Astrocyte (in vitro differentiated cells and primary cell): ENCODE measurements around the gene CDK15. TPM values are rescaled to one million over a fixed set of nuclear protein-coding genes. Genes with fewer than 3 reads are reported as not detected.

Source experiments
- DNase-seq: peaks from one replicate; pipeline ENCODE4 v3.0.0-alpha.2; 2010; ENCODE audit warnings: low read depth
- FAIRE-seq: peaks from 2 replicates; lab custom pipeline; 2011; peaks lifted over from hg19 to GRCh38; lab: Jason Lieb, UNC
- H2AFZ ChIP-seq: 2 replicates; pipeline ENCODE4 v1.6.0; 2012; ENCODE audit warnings: low read depth, low read length, inconsistent platforms
- H3K27ac ChIP-seq: 2 replicates; pipeline ENCODE4 v1.5.1; 2011; ENCODE audit warnings: low read depth, low read length, inconsistent platforms
- H3K27me3 ChIP-seq: 2 replicates; pipeline ENCODE4 v1.6.0; 2011; ENCODE audit warnings: low read length, inconsistent platforms; ENCODE audit not compliant: insufficient read depth
- H3K36me3 ChIP-seq: 2 replicates; pipeline ENCODE4 v1.5.1; 2011; ENCODE audit warnings: low read length, inconsistent platforms; ENCODE audit not compliant: insufficient read depth
- H3K4me1 ChIP-seq: 2 replicates; pipeline ENCODE4 v1.5.1; 2011; ENCODE audit warnings: low read length, inconsistent platforms; ENCODE audit not compliant: insufficient read depth
- H3K4me2 ChIP-seq: 2 replicates; pipeline ENCODE4 v1.6.0; 2012; ENCODE audit warnings: low read length, inconsistent platforms
- H3K4me3 ChIP-seq: 2 replicates; pipeline ENCODE4 v1.5.1; 2011; ENCODE audit warnings: low read depth, mild to moderate bottlenecking, low read length, inconsistent platforms; ENCODE audit not compliant: insufficient read depth
- H3K79me2 ChIP-seq: 2 replicates; pipeline ENCODE4 v1.6.0; 2012; ENCODE audit warnings: mild to moderate bottlenecking, low read length, inconsistent platforms; ENCODE audit not compliant: insufficient read depth
- H3K9ac ChIP-seq: 2 replicates; pipeline ENCODE4 v1.6.0; 2012; ENCODE audit warnings: mild to moderate bottlenecking, low read length, inconsistent platforms
- H3K9me3 ChIP-seq: 2 replicates; pipeline ENCODE4 v1.5.1; 2012; ENCODE audit warnings: low read depth, mild to moderate bottlenecking, low read length, inconsistent platforms; ENCODE audit not compliant: insufficient read depth
- H4K20me1 ChIP-seq: 2 replicates; pipeline ENCODE4 v1.6.0; 2012; ENCODE audit warnings: low read length, inconsistent platforms; ENCODE audit not compliant: insufficient read depth
- H3K27ac Mint-ChIP-seq: one replicate; pipeline ENCODE4 v1.8.0; 2021; ENCODE audit warnings: mild to moderate bottlenecking, mixed read lengths; ENCODE audit not compliant: unreplicated experiment
- H3K27me3 Mint-ChIP-seq: one replicate; pipeline ENCODE4 v1.8.0; 2021; ENCODE audit warnings: low read depth, mixed read lengths; ENCODE audit not compliant: unreplicated experiment
- H3K36me3 Mint-ChIP-seq: one replicate; pipeline ENCODE4 v1.8.0; 2021; ENCODE audit warnings: low read depth, mixed read lengths; ENCODE audit not compliant: unreplicated experiment
- H3K4me1 Mint-ChIP-seq: one replicate; pipeline ENCODE4 v1.8.0; 2021; ENCODE audit warnings: low read depth, mixed read lengths; ENCODE audit not compliant: unreplicated experiment
- H3K4me3 Mint-ChIP-seq: one replicate; pipeline ENCODE4 v1.8.0; 2021; ENCODE audit warnings: mild to moderate bottlenecking, moderate library complexity, mixed read lengths; ENCODE audit not compliant: unreplicated experiment
- H3K9me3 Mint-ChIP-seq: one replicate; pipeline ENCODE4 v1.8.0; 2021; ENCODE audit warnings: mild to moderate bottlenecking, mixed read lengths; ENCODE audit not compliant: unreplicated experiment
- EZH2 ChIP-seq: IDR thresholded peaks from 2 replicates; pipeline ENCODE4 v1.6.1; 2012; ENCODE audit warnings: mild to moderate bottlenecking, low read length, inconsistent platforms; ENCODE audit not compliant: insufficient read depth
- total RNA-seq: library from RNA; stranded (reverse); gene quantifications from 2 replicates; pipeline ENCODE4 v1.2.1, GENCODE V29; 2021
- TF ChIP-seq, protein P1 (sequence below): IDR thresholded peaks from 2 replicates; pipeline ENCODE4 v1.5.1; 2011; ENCODE audit warnings: low read depth, mild to moderate bottlenecking, inconsistent platforms, low read length, moderate library complexity; ENCODE audit not compliant: insufficient read depth

Gene CDK15
- total RNA-seq, 1 donor from 2014 or later: 6.6 TPM

DNA sequence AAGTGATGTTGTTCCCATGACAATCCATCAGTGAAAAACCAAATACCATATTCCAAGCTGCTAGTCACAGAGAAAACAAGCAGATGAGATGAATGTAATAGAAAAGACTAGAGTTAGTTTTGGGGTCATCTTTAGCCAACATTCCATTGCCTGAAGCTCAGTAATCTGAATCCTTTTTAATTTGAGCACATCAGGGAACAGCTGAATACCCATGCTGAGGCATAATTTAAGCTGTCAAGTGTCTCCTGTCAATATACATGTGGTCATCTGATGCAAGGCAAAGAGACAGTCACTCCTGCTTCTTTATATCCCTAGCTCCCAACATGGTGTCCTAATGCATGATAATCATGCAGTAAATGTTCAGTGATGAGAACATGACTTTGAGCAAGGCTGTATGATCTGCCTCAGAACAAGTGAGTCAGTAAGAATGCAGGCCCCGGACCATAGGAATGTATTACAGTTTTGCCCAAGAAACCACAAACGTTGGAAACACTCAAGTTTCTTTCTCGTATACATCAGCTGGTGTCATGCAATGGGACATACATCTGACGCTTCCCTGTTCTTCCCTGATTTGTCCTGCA, 48.0 kb downstream of the CDK15 start:
- H3K9me3 Mint-ChIP-seq: no peaks in the 10 kb centered on the region
- H2AFZ ChIP-seq: peak overlapping the region; percentile 6
- peak; percentile 100 for FAIRE-seq
- H3K9me3 ChIP-seq: no peaks in the 10 kb centered on the region
- no peaks in the 10 kb centered on the region for H3K79me2 ChIP-seq
- H3K9ac ChIP-seq: peak overlapping the region; percentile 80
- H3K36me3 Mint-ChIP-seq: peaks cover 4% of the 10 kb centered on the region
- peak overlapping the region; percentile 58 for H3K4me3 Mint-ChIP-seq
- no peak for TF ChIP-seq EZH2
- TF ChIP-seq, protein P1, sequence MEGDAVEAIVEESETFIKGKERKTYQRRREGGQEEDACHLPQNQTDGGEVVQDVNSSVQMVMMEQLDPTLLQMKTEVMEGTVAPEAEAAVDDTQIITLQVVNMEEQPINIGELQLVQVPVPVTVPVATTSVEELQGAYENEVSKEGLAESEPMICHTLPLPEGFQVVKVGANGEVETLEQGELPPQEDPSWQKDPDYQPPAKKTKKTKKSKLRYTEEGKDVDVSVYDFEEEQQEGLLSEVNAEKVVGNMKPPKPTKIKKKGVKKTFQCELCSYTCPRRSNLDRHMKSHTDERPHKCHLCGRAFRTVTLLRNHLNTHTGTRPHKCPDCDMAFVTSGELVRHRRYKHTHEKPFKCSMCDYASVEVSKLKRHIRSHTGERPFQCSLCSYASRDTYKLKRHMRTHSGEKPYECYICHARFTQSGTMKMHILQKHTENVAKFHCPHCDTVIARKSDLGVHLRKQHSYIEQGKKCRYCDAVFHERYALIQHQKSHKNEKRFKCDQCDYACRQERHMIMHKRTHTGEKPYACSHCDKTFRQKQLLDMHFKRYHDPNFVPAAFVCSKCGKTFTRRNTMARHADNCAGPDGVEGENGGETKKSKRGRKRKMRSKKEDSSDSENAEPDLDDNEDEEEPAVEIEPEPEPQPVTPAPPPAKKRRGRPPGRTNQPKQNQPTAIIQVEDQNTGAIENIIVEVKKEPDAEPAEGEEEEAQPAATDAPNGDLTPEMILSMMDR: no peak
- H3K4me3 ChIP-seq: peak overlapping the region; percentile 39
- H3K4me1 Mint-ChIP-seq: peaks cover 46% of the 10 kb centered on the region
- DNase-seq: peak; percentile 99
- no peaks in the 10 kb centered on the region for H4K20me1 ChIP-seq
- peak overlapping the region; percentile 81 for H3K4me2 ChIP-seq
- peaks cover 43% of the 10 kb centered on the region for H3K4me1 ChIP-seq
- H3K27me3 Mint-ChIP-seq: no peaks in the 10 kb centered on the region
- H3K36me3 ChIP-seq: no peaks in the 10 kb centered on the region
- peak overlapping the region; percentile 99 for H3K27ac Mint-ChIP-seq
- H3K27ac ChIP-seq: peak overlapping the region; percentile 97
- no peaks in the 10 kb centered on the region for H3K27me3 ChIP-seq

DNA sequence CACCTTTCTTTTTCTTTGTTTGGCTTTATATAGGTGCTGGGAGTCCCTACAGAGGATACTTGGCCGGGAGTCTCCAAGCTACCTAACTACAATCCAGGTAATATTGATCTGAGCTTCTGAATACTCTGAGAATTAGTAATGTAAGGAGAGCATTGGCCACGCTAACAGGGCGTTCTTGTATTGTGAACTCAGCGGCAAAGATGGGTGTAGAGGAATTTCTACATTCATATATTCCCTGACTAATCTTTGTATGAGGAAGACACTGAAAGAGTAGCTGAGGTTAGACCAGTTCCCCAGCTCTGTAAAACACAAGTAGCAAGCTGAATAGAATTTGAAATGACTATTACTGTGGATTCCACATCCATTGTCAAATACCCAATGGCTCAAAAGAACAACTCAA, 48.5 kb downstream of the CDK15 start:
- Mint-ChIP-seq H3K36me3 (peaks cover 4% of the 10 kb centered on the region), H3K27ac (peak overlapping the region; percentile 99), H3K4me3 (peak overlapping the region; percentile 58), H3K27me3 (no peaks in the 10 kb centered on the region), H3K9me3 (no peaks in the 10 kb centered on the region), H3K4me1 (peaks cover 49% of the 10 kb centered on the region)
- Histone ChIP-seq H3K4me1 (peaks cover 48% of the 10 kb centered on the region), H3K36me3 (no peaks in the 10 kb centered on the region), H3K27me3 (no peaks in the 10 kb centered on the region), H3K27ac (peak overlapping the region; percentile 97), H3K9ac (peak overlapping the region; percentile 80), H3K79me2 (no peaks in the 10 kb centered on the region), H3K4me3 (peak overlapping the region; percentile 39), H4K20me1 (no peaks in the 10 kb centered on the region), H3K9me3 (no peaks in the 10 kb centered on the region), H2AFZ (no peak overlapping the region), H3K4me2 (peak overlapping the region; percentile 81)
- FAIRE-seq (no peak), DNase-seq (peak; percentile 86)
- TF ChIP-seq, protein P1: no peak
- no peak for TF ChIP-seq EZH2

DNA sequence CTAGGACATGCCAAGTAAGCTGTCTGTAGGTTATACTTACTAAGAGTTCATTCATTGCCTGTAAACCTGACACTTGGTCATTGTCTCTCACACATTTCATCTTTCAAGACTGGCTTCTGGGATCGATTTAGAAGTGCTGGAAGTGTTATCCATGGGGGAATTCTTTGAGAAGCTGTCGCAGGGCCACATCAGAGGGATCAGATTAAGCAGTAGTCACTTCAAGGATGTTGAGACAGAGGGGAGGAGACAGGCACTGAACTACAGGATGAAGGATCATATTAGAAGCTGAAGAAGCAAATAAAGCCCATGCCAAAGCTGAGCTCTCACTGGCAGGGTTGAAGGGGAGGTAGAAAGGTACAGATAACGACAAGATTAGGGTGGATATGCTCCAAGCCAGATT, 49.0 kb downstream of the CDK15 start:
- peak overlapping the region; percentile 97 for H3K27ac ChIP-seq
- H3K79me2 ChIP-seq: no peaks in the 10 kb centered on the region
- peak overlapping the region; percentile 39 for H3K4me3 ChIP-seq
- H4K20me1 ChIP-seq: no peaks in the 10 kb centered on the region
- no peak overlapping the region for H2AFZ ChIP-seq
- peaks cover 54% of the 10 kb centered on the region for H3K4me1 Mint-ChIP-seq
- H3K27me3 Mint-ChIP-seq: no peaks in the 10 kb centered on the region
- H3K36me3 Mint-ChIP-seq: peaks cover 4% of the 10 kb centered on the region
- peak overlapping the region; percentile 99 for H3K27ac Mint-ChIP-seq
- FAIRE-seq (no peak), DNase-seq (no peak)
- peaks cover 53% of the 10 kb centered on the region for H3K4me1 ChIP-seq
- H3K9me3 ChIP-seq: no peaks in the 10 kb centered on the region
- H3K4me2 ChIP-seq: peak overlapping the region; percentile 81
- no peaks in the 10 kb centered on the region for H3K27me3 ChIP-seq
- H3K9ac ChIP-seq: peak overlapping the region; percentile 80
- TF ChIP-seq, protein P1: no peak
- no peak for TF ChIP-seq EZH2
- H3K9me3 Mint-ChIP-seq: no peaks in the 10 kb centered on the region
- H3K36me3 ChIP-seq: no peaks in the 10 kb centered on the region
- H3K4me3 Mint-ChIP-seq: peak overlapping the region; percentile 43
